ENCODE results near the gene CEP112.
"Not testable (repeated sequence)": the region's sequence is repeated elsewhere in the genome, so short reads cannot be mapped to it uniquely, and the experiment has no call there.

CEP112 gene

GRCh38 chr17:65811043-65811442 is 380.9 kb downstream of the CEP112 start:
- no peak for DNase-seq

GRCh38 chr17:65809366-65809765 is 382.6 kb downstream of the CEP112 start:
- DNase-seq: no peak

GRCh38 chr17:65808566-65808965 is 383.4 kb downstream of the CEP112 start:
- not testable (repeated sequence) for DNase-seq

- no peak for DNase-seq
Observed at GRCh38 chr17:65807361-65807760, 384.6 kb downstream of the CEP112 start.

- no peak for DNase-seq
Observed at GRCh38 chr17:65801513-65801912, 390.4 kb downstream of the CEP112 start.

- no peak for DNase-seq
Observed at GRCh38 chr17:65800655-65801054, 391.3 kb downstream of the CEP112 start.

- DNase-seq: no peak
Observed at GRCh38 chr17:65799869-65800268, 392.1 kb downstream of the CEP112 start.

GRCh38 chr17:65799454-65799853 is 392.5 kb downstream of the CEP112 start:
- no peak for DNase-seq

GRCh38 chr17:65797809-65798208 is 394.1 kb downstream of the CEP112 start:
- DNase-seq: no peak

- DNase-seq: no peak
Observed at GRCh38 chr17:65797101-65797500, 394.8 kb downstream of the CEP112 start.

GRCh38 chr17:65794572-65794971 is 397.4 kb downstream of the CEP112 start:
- DNase-seq: no peak

GRCh38 chr17:65790241-65790640 is 401.7 kb downstream of the CEP112 start:
- DNase-seq: no peak

- no peak for DNase-seq
Observed at GRCh38 chr17:65787503-65787902, 404.4 kb downstream of the CEP112 start.

- DNase-seq: no peak
Observed at GRCh38 chr17:65786479-65786878, 405.5 kb downstream of the CEP112 start.

GRCh38 chr17:65785109-65785508 is 406.8 kb downstream of the CEP112 start:
- no peak for DNase-seq

- DNase-seq: no peak
Observed at GRCh38 chr17:65783845-65784334, 408.0 kb downstream of the CEP112 start.

- not testable (repeated sequence) for DNase-seq
Observed at GRCh38 chr17:65782104-65782706, 409.7 kb downstream of the CEP112 start.

GRCh38 chr17:65780111-65780510 is 411.8 kb downstream of the CEP112 start:
- DNase-seq: no peak

GRCh38 chr17:65776890-65777289 is 415.0 kb downstream of the CEP112 start:
- DNase-seq: no peak

- DNase-seq: no peak
Observed at GRCh38 chr17:65774787-65775186, 417.1 kb downstream of the CEP112 start.

GRCh38 chr17:65772989-65773388 is 418.9 kb downstream of the CEP112 start:
- no peak for DNase-seq

- DNase-seq: no peak
Observed at GRCh38 chr17:65771704-65772103, 420.2 kb downstream of the CEP112 start.

- no peak for DNase-seq
Observed at GRCh38 chr17:65763786-65764185, 428.1 kb downstream of the CEP112 start.

GRCh38 chr17:65762973-65763372 is 429.0 kb downstream of the CEP112 start:
- no peak for DNase-seq

GRCh38 chr17:65759532-65759931 is 432.4 kb downstream of the CEP112 start:
- DNase-seq: no peak

Data from NCI-H1436 treated with DMSO at 0.1 percent for 48 hours (cell line).